H9 (cell line): ENCODE data around the gene DNAJC10. TPM values are rescaled to one million over a fixed set of nuclear protein-coding genes. Genes with fewer than 3 reads are reported as not detected.

Experiments
- DNase-seq: peaks from one replicate; pipeline ENCODE4 v3.0.0-alpha.2; 2017
- H2AFZ ChIP-seq: one replicate; pipeline ENCODE4 v1.6.1; 2013; ENCODE audit warnings: mild to moderate bottlenecking, low read length, control low read depth, moderate library complexity
- H2AK5ac ChIP-seq: 2 replicates; pipeline ENCODE4 v1.6.1; 2013; ENCODE audit warnings: low read length, control low read depth, mixed read lengths; ENCODE audit not compliant: insufficient read length
- H2BK120ac ChIP-seq: one replicate; pipeline ENCODE4 v1.6.1; 2013; ENCODE audit warnings: low read depth, mild to moderate bottlenecking, low read length, control low read depth, inconsistent platforms; ENCODE audit not compliant: poor library complexity, severe bottlenecking
- H2BK12ac ChIP-seq: 2 replicates; pipeline ENCODE4 v1.6.1; 2013; ENCODE audit warnings: low read length, control low read depth, mixed read lengths, low read depth; ENCODE audit not compliant: insufficient read length
- H2BK15ac ChIP-seq: 2 replicates; pipeline ENCODE4 v1.6.1; 2013; ENCODE audit warnings: low read depth, low read length, control low read depth
- H2BK20ac ChIP-seq: one replicate; pipeline ENCODE4 v1.6.1; 2013; ENCODE audit warnings: low read depth, mild to moderate bottlenecking, low read length, control low read depth, inconsistent platforms; ENCODE audit not compliant: poor library complexity, severe bottlenecking
- H2BK5ac ChIP-seq: 2 replicates; pipeline ENCODE4 v1.6.1; 2013; ENCODE audit warnings: low read length, control low read depth, mixed read lengths; ENCODE audit not compliant: insufficient read length
- H3K14ac ChIP-seq: 2 replicates; pipeline ENCODE4 v1.6.1; 2013; ENCODE audit warnings: low read length, control low read depth; ENCODE audit not compliant: insufficient read depth
- H3K18ac ChIP-seq: 2 replicates; pipeline ENCODE4 v1.6.1; 2013; ENCODE audit warnings: low read depth, mild to moderate bottlenecking, mixed read lengths, low read length, control low read depth; ENCODE audit not compliant: insufficient read length
- H3K23ac ChIP-seq: 2 replicates; pipeline ENCODE4 v1.6.1; 2013; ENCODE audit warnings: low read length, control low read depth, mixed read lengths, low read depth; ENCODE audit not compliant: insufficient read length
- H3K23me2 ChIP-seq: 2 replicates; pipeline ENCODE4 v1.6.1; 2013; ENCODE audit warnings: low read depth, mild to moderate bottlenecking, mixed read lengths, low read length, control low read depth; ENCODE audit not compliant: insufficient read length, poor library complexity, severe bottlenecking
- H3K27ac ChIP-seq: 2 replicates; pipeline ENCODE4 v1.5.1; 2013; ENCODE audit warnings: low read length, control low read depth, mixed read lengths, low read depth; ENCODE audit not compliant: insufficient read length
- H3K27me3 ChIP-seq: 2 replicates; pipeline ENCODE4 v1.6.1; 2013; ENCODE audit warnings: low read length, control low read depth, inconsistent platforms; ENCODE audit not compliant: insufficient read depth
- H3K4ac ChIP-seq: 2 replicates; pipeline ENCODE4 v1.6.1; 2013; ENCODE audit warnings: low read depth, mild to moderate bottlenecking, control low read depth, inconsistent platforms, low read length, moderate library complexity
- H3K4me1 ChIP-seq: 2 replicates; pipeline ENCODE4 v1.6.1; 2013; ENCODE audit warnings: low read length, control low read depth, inconsistent platforms; ENCODE audit not compliant: insufficient read depth
- H3K4me2 ChIP-seq: 2 replicates; pipeline ENCODE4 v1.6.1; 2013; ENCODE audit warnings: low read length, control low read depth, mixed read lengths; ENCODE audit not compliant: insufficient read length, insufficient read depth
- H3K56ac ChIP-seq: 2 replicates; pipeline ENCODE4 v1.6.1; 2013; ENCODE audit warnings: low read depth, mild to moderate bottlenecking, mixed read lengths, low read length, control low read depth; ENCODE audit not compliant: insufficient read length
- H3K79me1 ChIP-seq: 2 replicates; pipeline ENCODE4 v1.6.1; 2013; ENCODE audit warnings: low read depth, mild to moderate bottlenecking, moderate library complexity, low read length, control low read depth, inconsistent platforms; ENCODE audit not compliant: insufficient read depth, poor library complexity, severe bottlenecking
- H3K79me2 ChIP-seq: 2 replicates; pipeline ENCODE4 v1.6.1; 2013; ENCODE audit warnings: low read length, control low read depth, inconsistent platforms; ENCODE audit not compliant: insufficient read depth
- H3K9ac ChIP-seq: 2 replicates; pipeline ENCODE4 v1.6.1; 2013; ENCODE audit warnings: low read length, control low read depth, mixed read lengths; ENCODE audit not compliant: insufficient read length; ENCODE audit errors: extremely low read depth
- H3K9me3 ChIP-seq: one replicate; pipeline ENCODE4 v1.6.1; 2013; ENCODE audit warnings: low read depth, low read length, inconsistent platforms; ENCODE audit not compliant: control insufficient read depth
- H3T11ph ChIP-seq: one replicate; pipeline ENCODE4 v1.6.1; 2013; ENCODE audit warnings: mild to moderate bottlenecking, low read length, control low read depth, inconsistent platforms
- H4K20me1 ChIP-seq: one replicate; pipeline ENCODE4 v1.6.1; 2013; ENCODE audit not compliant: control insufficient read depth, insufficient read length, insufficient read depth
- H4K5ac ChIP-seq: 2 replicates; pipeline ENCODE4 v1.6.1; 2013; ENCODE audit warnings: low read depth, mild to moderate bottlenecking, mixed read lengths, low read length, control low read depth; ENCODE audit not compliant: insufficient read length
- H4K8ac ChIP-seq: replicated peaks from 2 replicates; pipeline ENCODE4 v1.6.1; 2013; ENCODE audit warnings: low read length, control low read depth, mixed read lengths, low read depth; ENCODE audit not compliant: insufficient read length
- H4K91ac ChIP-seq: 2 replicates; pipeline ENCODE4 v1.6.1; 2013; ENCODE audit warnings: low read depth, mild to moderate bottlenecking, moderate library complexity, mixed read lengths, low read length, control low read depth; ENCODE audit not compliant: insufficient read length
- H3K27ac Mint-ChIP-seq, 3 experiments: 2 replicates in 2 of 3; 3 replicates in 1 of 3; pipeline ENCODE4 v1.8.0; 2020 to 2021; ENCODE audit warnings: mixed read lengths in 3 of 3, mild to moderate bottlenecking in 1 of 3, moderate library complexity in 1 of 3
- H3K27me3 Mint-ChIP-seq: 2 replicates; pipeline ENCODE4 v1.8.0; 2021; ENCODE audit warnings: low read depth, mild to moderate bottlenecking, moderate library complexity, mixed read lengths
- H3K36me3 Mint-ChIP-seq, 3 experiments: 2 replicates in 2 of 3; 3 replicates in 1 of 3; pipeline ENCODE4 v1.8.0; 2020 to 2021; ENCODE audit warnings: low read depth in 3 of 3, mixed read lengths in 3 of 3; ENCODE audit not compliant: insufficient read depth in 1 of 3
- H3K4me1 Mint-ChIP-seq, 2 experiments: 2 replicates each; pipeline ENCODE4 v1.8.0; 2020; ENCODE audit warnings: mixed read lengths in 2 of 2
- H3K4me3 Mint-ChIP-seq, 2 experiments: 2 replicates in 1 of 2; 3 replicates in 1 of 2; pipeline ENCODE4 v1.8.0; 2020 to 2021; ENCODE audit warnings: mild to moderate bottlenecking in 2 of 2, mixed read lengths in 2 of 2, moderate library complexity in 1 of 2
- H3K9me3 Mint-ChIP-seq, 2 experiments: 2 replicates in 1 of 2; 3 replicates in 1 of 2; pipeline ENCODE4 v1.8.0; 2020; ENCODE audit warnings: mild to moderate bottlenecking in 2 of 2, mixed read lengths in 2 of 2, moderate library complexity in 1 of 2
- CTCF ChIP-seq: fragments of 200-600 bp; sonication (generic); conservative IDR thresholded peaks from 3 replicates; pipeline ENCODE4 v1.8.0; 2021; ENCODE audit warnings: antibody characterized with exemption, mild to moderate bottlenecking
- total RNA-seq: library from RNA; stranded (reverse); gene quantifications from 2 replicates; pipeline ENCODE4 v1.2.1, GENCODE V29; 2021

DNAJC10 gene
- total RNA-seq, 1 experiment from 2014 or later, result 129 TPM

GRCh38 chr2:182713601-182714000 is 2.5 kb upstream of the DNAJC10 start:
- no peak overlapping the region for H3K4me3 Mint-ChIP-seq

More at GRCh38 chr2:182713601-182714000, 2.5 kb upstream of the DNAJC10 start:
- peaks cover 0 to 8% (median 2%) of the 10 kb centered on the region in 3 experiments; a peak in 2 of 7 replicates for H3K36me3 Mint-ChIP-seq
- no peaks in the 10 kb centered on the region for H3K27me3 Mint-ChIP-seq
- no peak overlapping the region for H3K27ac Mint-ChIP-seq
- no peaks in the 10 kb centered on the region for H3K27me3 ChIP-seq
- H3K79me1 ChIP-seq, result no peaks in the 10 kb centered on the region
- H2BK120ac ChIP-seq, result no peak overlapping the region
- no peak overlapping the region for H2BK5ac ChIP-seq
- H3K4me1 ChIP-seq, result no peaks in the 10 kb centered on the region
- no peak overlapping the region for H2BK15ac ChIP-seq
- no peak overlapping the region for H3K56ac ChIP-seq
- no peaks in the 10 kb centered on the region for H3K79me2 ChIP-seq
- no peak overlapping the region for H3K4me2 ChIP-seq
- H3K18ac ChIP-seq, result no peak overlapping the region
- H3K23me2 ChIP-seq, result peaks cover 5% of the 10 kb centered on the region
- DNase-seq, result no peak
- H2AK5ac ChIP-seq, result no peak overlapping the region
- H3K4ac ChIP-seq, result no peak overlapping the region
- TF ChIP-seq CTCF, result no peak
- no peak overlapping the region for H2AFZ ChIP-seq
- H3K14ac ChIP-seq, result no peak overlapping the region
- no peak overlapping the region for H2BK20ac ChIP-seq
- H4K91ac ChIP-seq, result no peak overlapping the region
- H4K8ac ChIP-seq, result no peak overlapping the region
- no peak overlapping the region for H3T11ph ChIP-seq
- H3K23ac ChIP-seq, result no peak overlapping the region
- H3K27ac ChIP-seq, result no peak overlapping the region
- H3K9me3 Mint-ChIP-seq, result no peaks in the 10 kb centered on the region
- H3K4me1 Mint-ChIP-seq, result no peaks in the 10 kb centered on the region; a peak in 1 of 4 replicates
- no peak overlapping the region for H2BK12ac ChIP-seq
- H4K20me1 ChIP-seq, result no peaks in the 10 kb centered on the region
- H3K9ac ChIP-seq, result no peak overlapping the region
- H3K9me3 ChIP-seq, result no peaks in the 10 kb centered on the region
- no peak overlapping the region for H4K5ac ChIP-seq
